GM19238 (cell line): Measurements from ENCODE around the gene CREB5.
"Not testable (repeated sequence)": the region's sequence is repeated elsewhere in the genome, so short reads cannot be mapped to it uniquely, and the experiment has no call there.

ENCODE experiments used
- DNase-seq: peaks from one replicate; pipeline ENCODE4 v3.0.0; 2011; ENCODE audit warnings: low spot score; ENCODE audit not compliant: insufficient read length

CREB5 gene

DNA sequence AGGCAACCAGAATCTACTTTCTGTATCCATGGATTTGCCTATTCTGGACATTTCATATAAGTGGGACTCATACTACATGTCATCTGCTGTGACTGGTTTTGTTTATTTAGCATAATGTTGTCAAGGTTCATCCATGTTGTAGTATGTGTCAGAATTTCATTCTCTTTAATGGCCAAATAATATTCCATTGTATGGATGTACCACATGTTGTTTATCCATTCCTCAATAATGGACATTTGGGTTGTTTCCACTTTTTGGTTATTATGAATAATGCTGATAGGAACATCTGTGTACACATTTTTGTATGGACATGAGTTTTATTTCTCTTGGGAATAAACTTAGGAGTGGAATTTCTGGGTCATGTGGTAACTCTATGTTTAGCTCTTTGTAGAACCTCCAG, 133.7 kb downstream of the CREB5 start:
- DNase-seq: no peak

DNA sequence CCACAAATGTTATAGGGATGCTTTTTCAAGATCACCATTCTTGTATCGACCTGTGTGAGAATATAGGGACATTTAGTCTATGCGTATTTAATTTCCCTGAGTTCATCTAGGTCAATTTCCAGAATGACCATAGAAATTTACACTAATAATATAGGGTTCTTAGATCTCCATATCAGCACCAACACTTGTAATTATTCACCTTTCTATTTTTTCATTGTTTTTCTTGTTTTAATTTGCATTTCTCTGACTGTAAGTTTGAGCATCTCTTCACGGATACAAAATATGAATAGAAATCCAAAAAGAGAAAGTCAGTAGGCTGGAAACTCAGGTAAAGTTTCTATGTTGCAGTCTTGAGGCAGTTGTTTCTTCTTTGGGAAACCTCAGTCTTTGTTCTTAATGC, 134.8 kb downstream of the CREB5 start:
- no peak for DNase-seq

DNA sequence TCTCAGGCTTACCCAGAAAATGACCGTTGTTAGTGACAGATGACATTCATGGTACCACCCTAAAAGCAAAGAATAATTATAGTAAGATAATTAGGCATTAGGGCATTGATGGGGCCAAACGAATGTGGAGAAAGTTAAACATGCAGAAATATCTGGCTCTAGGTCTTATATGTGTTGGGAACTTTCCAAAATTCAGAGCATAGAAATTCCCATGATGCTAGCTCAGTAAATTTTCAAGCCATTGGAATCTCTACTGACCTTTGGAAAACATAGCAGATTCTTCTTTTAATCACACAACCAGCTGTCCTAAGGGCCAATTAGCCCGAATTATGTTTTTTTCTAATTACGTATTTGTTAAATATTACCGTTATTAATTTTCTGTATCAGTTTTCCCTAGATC, 136.1 kb downstream of the CREB5 start:
- no peak for DNase-seq

DNA sequence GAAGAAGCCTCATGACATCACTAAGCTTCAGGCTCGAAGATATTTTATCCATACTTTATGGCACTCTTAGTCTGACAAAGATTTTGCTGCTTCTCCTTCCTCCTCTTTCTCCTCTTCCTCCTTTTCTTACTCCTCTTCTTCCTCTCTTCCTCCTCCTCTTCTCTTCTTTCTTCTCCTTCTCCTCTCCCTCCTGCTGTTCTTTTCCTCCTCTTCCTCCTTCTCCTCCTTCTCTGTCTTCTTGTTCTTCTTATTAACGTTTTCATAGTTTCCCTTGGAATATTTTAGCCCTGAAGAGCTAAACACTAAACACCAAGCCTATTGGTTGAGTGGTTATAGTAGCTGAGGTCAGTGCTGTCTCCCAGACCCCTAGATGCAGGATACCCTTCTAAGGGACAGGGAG, 137.7 kb downstream of the CREB5 start:
- DNase-seq: no peak

- DNase-seq: no peak
Observed at GRCh38 chr7:28550580-28551186, 138.4 kb downstream of the CREB5 start.

DNA sequence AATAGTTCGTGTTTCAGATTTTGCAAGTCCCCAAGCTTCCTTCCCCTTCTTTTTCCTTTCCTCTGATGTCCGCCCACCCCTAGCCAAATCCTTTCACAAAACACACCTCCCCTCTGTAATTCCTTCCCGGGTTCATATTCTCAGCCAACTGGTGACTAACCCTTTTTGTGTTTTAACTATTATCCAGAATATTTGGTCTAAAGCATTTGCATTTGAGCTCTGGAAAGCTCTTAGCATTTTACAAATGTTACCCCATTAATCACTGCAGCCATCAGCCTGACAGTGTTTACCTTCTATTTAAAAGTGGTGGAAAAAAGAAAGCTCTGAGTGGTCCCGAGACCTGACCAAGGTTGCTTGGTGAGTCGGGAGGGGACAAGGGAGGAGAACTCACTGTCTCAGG, 139.0 kb downstream of the CREB5 start:
- no peak for DNase-seq

DNA sequence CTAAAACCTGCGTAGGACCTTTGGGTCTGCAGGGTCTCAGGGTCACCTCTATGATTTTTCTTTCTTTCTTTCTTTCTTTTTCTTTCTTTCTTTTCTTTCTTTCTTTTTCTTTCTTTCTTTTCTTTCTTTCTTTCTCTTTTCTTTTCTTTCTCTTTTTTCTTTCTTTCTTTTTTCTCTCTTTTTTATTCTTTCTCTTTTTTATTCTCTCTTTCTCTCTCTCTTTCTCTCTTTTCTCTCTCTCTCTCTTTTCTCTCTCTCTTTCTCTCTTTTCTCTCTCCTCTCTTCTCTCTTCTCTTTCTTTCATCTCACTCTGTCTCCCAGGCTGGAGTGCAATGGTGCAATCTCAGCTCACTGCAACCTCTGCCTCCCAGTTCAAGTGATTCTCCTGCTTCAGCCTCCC, 139.4 kb downstream of the CREB5 start:
- DNase-seq: not testable (repeated sequence)

DNA sequence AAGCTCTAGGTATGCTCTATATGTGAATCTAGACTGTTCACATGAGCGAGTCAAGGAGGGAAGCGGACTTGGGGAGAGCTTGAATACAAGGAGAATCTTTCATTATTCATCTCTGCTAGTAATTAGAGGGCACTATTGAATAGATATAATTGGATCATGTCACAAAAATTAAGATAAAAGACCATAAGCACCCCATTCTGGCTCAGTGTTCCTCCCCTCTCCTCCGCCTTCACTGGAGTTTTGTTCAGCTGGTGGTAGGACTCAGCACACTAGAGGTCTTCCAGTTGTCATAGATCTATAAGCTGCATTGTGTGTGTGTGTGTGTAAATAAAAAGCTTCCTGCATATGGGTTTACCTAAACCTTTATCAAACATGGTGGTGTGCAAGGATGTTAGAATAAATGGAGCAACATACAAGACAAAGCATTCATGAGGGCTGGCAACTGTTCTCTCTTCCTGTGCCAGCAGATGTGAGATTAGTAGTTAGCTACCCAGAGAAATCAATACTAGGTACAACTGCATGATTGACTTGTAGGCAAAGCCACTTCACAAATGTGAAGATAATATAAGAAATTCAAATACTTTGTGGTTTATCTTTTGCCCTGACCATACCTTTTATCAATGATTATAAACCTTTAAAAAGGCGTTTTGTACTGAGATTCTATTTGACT, 142.6 kb downstream of the CREB5 start:
- no peak for DNase-seq

DNA sequence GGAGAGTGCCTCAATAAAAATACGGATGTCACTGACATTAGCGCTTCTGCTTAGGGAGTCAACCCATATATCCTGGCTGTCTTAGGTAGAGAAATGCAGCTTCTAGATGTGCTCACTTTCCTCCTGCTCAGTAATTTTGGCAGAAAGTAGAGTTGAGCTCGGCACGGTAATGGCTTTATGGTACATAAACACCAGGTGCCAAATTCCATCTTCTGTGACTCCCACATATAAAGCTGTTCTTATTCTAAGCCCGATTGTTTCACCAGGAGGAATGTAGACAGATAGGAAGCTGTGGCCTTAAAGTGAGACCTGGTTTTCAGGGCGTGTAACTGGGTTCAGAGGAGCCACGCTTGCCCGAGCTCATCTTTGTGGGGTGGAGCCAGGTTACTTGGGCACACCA, 143.7 kb downstream of the CREB5 start:
- no peak for DNase-seq

GRCh38 chr7:28556671-28557070, 144.4 kb downstream of the CREB5 start:
- DNase-seq: no peak

GRCh38 chr7:28558236-28558635, 145.9 kb downstream of the CREB5 start:
- no peak for DNase-seq

GRCh38 chr7:28560767-28561166, 148.4 kb downstream of the CREB5 start:
- no peak for DNase-seq

DNA sequence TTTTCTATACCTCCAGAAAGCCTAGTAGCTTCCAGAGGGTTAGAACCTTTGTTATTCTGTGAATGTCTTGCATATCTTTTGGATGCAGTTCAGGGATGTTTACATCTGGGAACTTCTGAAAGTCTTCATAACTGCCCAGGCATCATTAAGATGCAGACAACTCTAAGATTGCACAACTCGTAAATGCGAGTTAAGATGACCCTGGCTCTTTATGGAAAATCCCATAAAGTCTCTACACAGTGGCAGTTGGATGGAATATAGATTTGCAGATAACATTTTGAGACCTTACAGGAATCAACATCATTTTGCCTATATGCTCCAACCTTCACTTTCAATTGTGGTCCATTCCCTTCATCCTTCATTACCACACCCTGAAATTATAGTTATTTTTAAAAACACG, 151.7 kb downstream of the CREB5 start:
- no peak for DNase-seq

GRCh38 chr7:28564755-28565374, 152.5 kb downstream of the CREB5 start:
- no peak for DNase-seq

GRCh38 chr7:28565980-28566379, 153.7 kb downstream of the CREB5 start:
- DNase-seq: no peak

- no peak for DNase-seq
Observed at GRCh38 chr7:28570113-28570969, 158.0 kb downstream of the CREB5 start.

DNA sequence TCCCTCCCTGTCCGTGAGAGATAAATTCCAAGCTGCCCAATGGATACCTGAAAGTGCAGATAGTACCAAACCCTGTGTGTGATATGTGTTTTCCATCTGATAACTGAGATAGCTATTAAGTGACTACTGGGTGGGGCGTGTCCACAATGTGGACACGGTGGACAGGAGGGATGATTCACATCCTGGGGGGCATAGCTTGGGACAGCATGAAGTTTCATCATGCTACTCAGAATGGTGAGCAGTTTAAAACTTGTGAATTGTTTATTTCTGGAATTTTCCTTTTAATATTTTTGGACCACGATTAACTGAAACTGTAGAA, 158.6 kb downstream of the CREB5 start:
- DNase-seq: no peak

GRCh38 chr7:28571405-28571804, 159.1 kb downstream of the CREB5 start:
- DNase-seq: no peak

DNA sequence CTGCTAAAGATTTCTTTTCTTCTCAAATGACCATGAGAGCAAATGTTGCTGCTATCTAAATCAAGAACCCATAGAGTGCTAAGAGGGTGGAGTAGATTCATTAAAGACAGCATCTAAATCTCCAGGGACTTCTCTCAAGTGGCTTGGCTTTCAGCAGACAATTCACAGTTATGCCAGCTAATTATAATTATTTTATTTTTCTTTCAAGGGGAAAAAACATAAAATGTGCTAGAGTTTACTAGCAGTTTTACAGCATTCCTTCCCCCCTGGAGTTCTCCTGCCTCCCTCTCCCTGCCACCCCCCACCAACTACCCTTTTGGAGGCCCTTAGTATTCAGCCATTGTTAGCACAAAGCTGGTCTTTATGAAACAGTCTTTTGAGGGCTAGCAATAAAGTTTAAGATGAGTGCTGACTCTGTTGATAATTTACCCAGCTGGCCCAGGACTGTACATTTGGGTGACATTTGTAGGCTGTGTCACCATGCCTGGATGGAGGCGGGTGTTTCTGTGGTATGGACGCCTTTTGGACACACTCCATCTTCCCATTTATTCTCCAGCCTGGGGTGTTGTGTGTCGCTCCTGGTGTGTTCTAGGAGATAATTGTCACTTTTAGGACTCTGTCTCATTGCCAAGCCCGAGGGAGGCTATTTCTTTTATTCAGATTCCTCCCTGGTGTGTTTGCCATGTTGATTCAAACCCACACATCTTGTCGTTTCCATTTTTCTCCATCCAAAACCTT, 160.2 kb downstream of the CREB5 start:
- no peak for DNase-seq

- no peak for DNase-seq
Observed at GRCh38 chr7:28573059-28573553, 160.8 kb downstream of the CREB5 start.

DNA sequence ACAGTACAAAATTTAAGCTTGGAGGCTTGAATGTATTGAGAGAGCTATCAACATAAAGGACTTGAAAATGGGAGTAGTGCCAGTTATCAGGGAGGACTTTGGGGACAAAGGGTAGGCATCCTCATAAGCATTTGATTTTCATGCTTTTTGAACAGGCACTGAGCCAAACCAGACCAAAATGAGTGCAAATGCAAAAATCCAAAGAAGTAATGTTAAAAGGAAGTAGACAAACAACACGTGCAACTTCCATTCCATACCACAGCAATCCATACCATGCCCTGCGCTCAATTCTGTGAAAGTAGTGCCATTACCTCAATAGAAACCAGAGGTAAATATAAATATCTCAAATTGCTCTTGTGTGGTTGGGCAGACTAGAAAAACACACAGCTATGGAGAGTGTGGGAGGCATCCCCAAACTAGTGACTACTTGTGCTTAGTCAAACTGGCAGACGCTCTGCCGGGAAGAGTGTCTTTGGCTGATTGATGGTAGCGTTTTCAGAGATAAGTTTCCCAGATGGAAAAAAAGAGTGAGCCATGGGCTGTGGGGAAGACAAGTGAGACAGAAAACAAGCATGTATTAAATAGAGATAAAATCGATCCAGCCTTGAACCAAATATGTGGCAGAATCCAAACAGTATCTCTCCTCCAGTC, 161.5 kb downstream of the CREB5 start:
- no peak for DNase-seq
